ENCODE measurements around the gene FGFBP2.

GRCh38 chr4:15938182-15938581 is 24.8 kb downstream of the FGFBP2 start:
- TF ChIP-seq CTCF (IDR thresholded peaks at IDR 0.05; ENCODE audit: low read depth, low read length): no peak
- TF ChIP-seq EZH2phosphoT487 (IDR thresholded peaks at IDR 0.05; ENCODE audit: low read depth): no peak
